Motor neuron (in vitro differentiated cells): ENCODE data around the gene SIRT2. TPM values are rescaled to one million over a fixed set of nuclear protein-coding genes. Genes with fewer than 3 reads are reported as not detected.

Experiments
- ATAC-seq, 8 experiments: fragments of 200-7000 bp; cut with Tn5 transposase; replicated peaks in 6 of 8; 2 replicates each; pipeline ENCODE4 v1.8.0; 2021; ENCODE audit warnings: mild to moderate bottlenecking in 8 of 8, moderate library complexity in 8 of 8
- H3K27ac ChIP-seq, 2 donors: fragments of 250-450 bp; sonication (Bioruptor Pico); 2 replicates each; pipeline ENCODE4 v1.9.0; 2021; ENCODE audit warnings: antibody characterized with exemption in 2 of 2, mild to moderate bottlenecking in 2 of 2, moderate library complexity in 1 of 2
- H3K4me1 ChIP-seq, 2 donors: fragments of 250-450 bp; sonication (Bioruptor Pico); replicated peaks in 1 of 2; 2 replicates each; pipeline ENCODE4 v1.6.1; 2021; ENCODE audit warnings: antibody characterized with exemption in 2 of 2, mild to moderate bottlenecking in 2 of 2, moderate library complexity in 1 of 2
- H3K4me3 ChIP-seq, 5 donors: fragments of 250-450 bp; sonication (Bioruptor Pico); 2 replicates each; pipeline ENCODE4 v1.9.0; 2021; ENCODE audit warnings: antibody characterized with exemption in 5 of 5, mild to moderate bottlenecking in 5 of 5, moderate library complexity in 4 of 5
- WGBS, 10 experiments: fragments of 450-650 bp; shearing (Covaris generic); methylation state at CpG; one replicate each; pipeline ENCODE4 v1.0.0; 2022; 5-methylcytosine and 5-hydroxymethylcytosine counted together
- in situ Hi-C, 9 experiments: fragments of 400-800 bp; cut with MboI; loops; one replicate each; pipeline ENCODE4 v1.15.0; 2021; ENCODE audit warnings: low sequenced_read_pairs in 9 of 9, low pct_unique_long_range_greater_than_20kb in 2 of 9; ENCODE audit not compliant: unreplicated experiment in 9 of 9
- total RNA-seq, 8 experiments: library from RNA; unstranded; fragments of 300-600 nt; gene quantifications; 2 replicates each; pipeline versions ENCODE4 v1.2.3 to v1.2.4, GENCODE V29; 2022

The SIRT2 gene
- total RNA-seq, 8 experiments from 2014 or later: 22.8 to 66.0 (median 38.1) TPM

DNA sequence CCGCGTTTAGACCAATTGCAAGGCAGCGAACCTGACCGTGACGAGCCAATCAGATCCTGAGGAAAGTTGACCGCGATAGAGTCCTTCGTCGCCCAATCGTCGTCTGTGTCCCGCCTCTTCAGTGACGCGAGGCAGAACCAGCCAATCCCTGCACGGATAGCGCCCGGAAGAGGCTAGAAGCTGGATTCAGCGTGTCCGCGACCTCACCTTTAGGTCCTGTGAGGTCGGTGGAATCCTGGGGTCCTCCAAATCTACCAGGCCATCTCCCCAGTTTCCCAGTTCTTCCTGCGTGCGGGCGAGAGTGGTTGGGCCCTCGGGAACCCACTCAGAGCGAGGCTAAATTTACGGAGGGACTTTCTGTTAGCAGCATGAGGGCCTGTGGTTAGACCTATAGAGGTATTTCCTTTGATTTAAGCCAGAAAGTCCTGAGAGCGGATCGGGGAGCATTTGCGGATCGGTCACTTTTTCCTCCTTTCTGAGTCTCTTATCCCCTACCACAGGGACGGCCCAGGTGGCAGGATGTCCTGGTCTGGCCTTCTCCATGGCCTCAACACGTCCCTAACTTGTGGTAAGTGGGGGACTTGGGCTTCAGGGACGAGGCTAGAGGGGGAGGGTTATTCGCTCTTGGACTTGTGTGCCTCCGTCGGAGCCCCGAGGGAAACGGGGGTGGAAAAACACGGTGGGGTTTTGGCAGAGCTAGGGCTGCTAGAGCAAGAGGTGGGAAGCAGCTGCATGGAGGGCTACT is 31.5 kb upstream of the SIRT2 start, which contains the start of gene MRPS12:
MRPS12 (plus strand) TSS at position 169 of the 745 bp plus-strand sequence; CDS start at position 520, 351 bp downstream.
- WGBS, 10 experiments: 0 to 20% (median 0%) methylated on average over 1 to 21 of the region's 40 CpGs; no CpG with 5 or more reads in 3 of the 10 experiments
- Histone ChIP-seq H3K27ac (peak within 1 kb of the TSS; percentile 95 to 97), H3K4me1 (peaks cover 2 to 7% of the 10 kb centered on the region in 2 donors), H3K4me3 (peak within 1 kb of the TSS; percentile 51 to 80 (median 64))
- ATAC-seq: peak; percentile 96 to 98 (median 97)
- in situ Hi-C loops: loop anchor here in 1 of 9 experiments (25.0 kb wide), 1 partner anchor 519 kb away; the partner anchor contains the start of gene FAM98C

DNA sequence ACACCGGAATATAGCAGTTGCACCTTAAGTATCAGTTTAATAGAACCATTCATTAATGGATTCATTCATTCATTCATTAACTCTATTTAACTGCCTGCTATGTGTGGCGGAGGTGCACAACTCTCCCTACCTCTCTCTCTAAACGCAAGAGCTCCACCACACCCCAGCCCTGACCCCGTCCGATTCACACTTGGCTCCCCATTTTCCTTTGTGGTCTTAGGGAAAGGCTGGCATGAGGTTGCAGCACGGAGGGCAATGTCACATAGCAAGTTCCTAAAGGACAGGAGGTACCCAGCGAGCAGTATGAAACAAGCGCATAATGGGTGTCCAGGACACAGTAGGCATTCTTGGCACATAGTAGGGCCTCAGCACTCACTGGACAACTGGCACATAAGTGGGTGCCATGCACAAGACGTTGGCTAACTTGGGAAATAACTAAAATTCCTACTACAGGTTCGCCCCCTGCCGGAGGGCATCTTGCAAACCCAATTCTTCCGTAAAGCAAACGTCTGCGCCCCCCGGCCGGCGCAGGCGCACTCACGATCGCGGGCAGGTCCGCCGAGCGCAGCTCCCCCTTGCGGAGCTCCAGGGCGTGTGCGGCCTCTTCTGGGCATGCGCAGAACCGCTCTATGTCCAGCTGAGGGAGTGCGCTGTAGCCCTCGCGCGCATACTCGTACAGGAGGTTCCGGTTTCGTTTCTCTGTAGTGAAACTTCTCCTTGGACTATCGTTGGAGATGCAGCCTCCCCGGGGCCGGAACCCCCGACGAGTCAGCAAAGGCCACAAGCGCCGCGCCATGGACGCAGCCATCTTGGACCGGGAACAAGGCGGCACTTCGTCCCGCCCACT is 30.7 kb upstream of the SIRT2 start, which contains the start of gene SARS2:
SARS2 (minus strand) TSS at position 835 of the 847 bp plus-strand sequence; CDS start at position 808, 27 bp downstream.
- ATAC-seq: peak; percentile 57 to 82 (median 75)
- Histone ChIP-seq H3K4me1 (peaks cover 2 to 7% of the 10 kb centered on the region in 2 donors), H3K4me3 (peak within 1 kb of the TSS; percentile 51 to 80 (median 64)), H3K27ac (peak within 1 kb of the TSS; percentile 95 to 97)
- 0 to 24% (median 11%) methylated on average over 1 to 18 of the region's 49 CpGs for WGBS, 10 experiments
- in situ Hi-C loops: loop anchor here in 1 of 9 experiments (25.0 kb wide), 1 partner anchor 518 kb away; the partner anchor contains the start of gene FAM98C

- Histone ChIP-seq H3K4me3 (no peak overlapping the region), H3K4me1 (peaks cover 2 to 7% of the 10 kb centered on the region in 2 donors), H3K27ac (no peak overlapping the region)
- ATAC-seq: no peak
- in situ Hi-C loops: loop anchor here in 1 of 9 experiments (25.0 kb wide), 1 partner anchor 516 kb away; the partner anchor contains the start of gene FAM98C
- 17 to 100% (median 83%) methylated on average over 1 to 4 of the region's 4 CpGs; no CpG with 5 or more reads in 2 of the 10 experiments for WGBS, 10 experiments
These were observed 29.1 kb upstream of the SIRT2 start for GRCh38 chr19:38928391-38929001.

- 90 to 100% (median 100%) methylated on average over 1 to 3 of the region's 7 CpGs; no CpG with 5 or more reads in 4 of the 10 experiments for WGBS, 10 experiments
- in situ Hi-C loops: loop anchor here in 3 of 9 experiments (25.0 kb wide), 1 partner anchor 512 kb away; the partner anchor contains the start of gene FAM98C (in 3 of the 3)
- H3K4me1 ChIP-seq: no peaks in the 10 kb centered on the region
- H3K27ac ChIP-seq: no peak overlapping the region
- H3K4me3 ChIP-seq: no peak overlapping the region
- ATAC-seq: no peak
These were observed 25.0 kb upstream of the SIRT2 start for GRCh38 chr19:38924388-38924787.

DNA sequence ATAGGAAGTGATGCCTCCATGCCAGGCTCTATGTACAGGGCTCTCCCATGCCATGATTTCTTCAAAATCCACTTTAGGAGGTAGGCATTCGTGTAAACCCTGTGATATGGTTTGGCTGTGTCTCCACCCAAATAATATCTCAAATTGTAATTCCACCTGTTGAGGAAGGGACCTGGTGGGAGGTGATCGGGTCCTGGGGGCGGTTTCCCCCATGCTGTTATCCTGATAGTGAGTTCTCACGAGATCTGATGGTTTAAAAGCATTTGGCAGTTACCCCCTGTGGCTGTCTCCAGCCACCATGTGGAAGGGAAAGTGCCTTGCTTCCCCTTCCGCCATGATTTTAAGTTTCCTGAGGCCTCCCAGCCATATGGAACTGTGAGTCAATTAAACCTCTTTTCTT is 23.1 kb upstream of the SIRT2 start:
- in situ Hi-C loops: loop anchor here in 3 of 9 experiments (25.0 kb wide), 1 partner anchor 510 kb away; the partner anchor contains the start of gene FAM98C (in 3 of the 3)
- 93 to 100% (median 100%) methylated on average over 1 to 5 of the region's 5 CpGs; no CpG with 5 or more reads in 2 of the 10 experiments for WGBS, 10 experiments
- H3K27ac ChIP-seq: no peak overlapping the region
- ATAC-seq: no peak
- H3K4me3 ChIP-seq: no peak overlapping the region
- no peaks in the 10 kb centered on the region for H3K4me1 ChIP-seq

DNA sequence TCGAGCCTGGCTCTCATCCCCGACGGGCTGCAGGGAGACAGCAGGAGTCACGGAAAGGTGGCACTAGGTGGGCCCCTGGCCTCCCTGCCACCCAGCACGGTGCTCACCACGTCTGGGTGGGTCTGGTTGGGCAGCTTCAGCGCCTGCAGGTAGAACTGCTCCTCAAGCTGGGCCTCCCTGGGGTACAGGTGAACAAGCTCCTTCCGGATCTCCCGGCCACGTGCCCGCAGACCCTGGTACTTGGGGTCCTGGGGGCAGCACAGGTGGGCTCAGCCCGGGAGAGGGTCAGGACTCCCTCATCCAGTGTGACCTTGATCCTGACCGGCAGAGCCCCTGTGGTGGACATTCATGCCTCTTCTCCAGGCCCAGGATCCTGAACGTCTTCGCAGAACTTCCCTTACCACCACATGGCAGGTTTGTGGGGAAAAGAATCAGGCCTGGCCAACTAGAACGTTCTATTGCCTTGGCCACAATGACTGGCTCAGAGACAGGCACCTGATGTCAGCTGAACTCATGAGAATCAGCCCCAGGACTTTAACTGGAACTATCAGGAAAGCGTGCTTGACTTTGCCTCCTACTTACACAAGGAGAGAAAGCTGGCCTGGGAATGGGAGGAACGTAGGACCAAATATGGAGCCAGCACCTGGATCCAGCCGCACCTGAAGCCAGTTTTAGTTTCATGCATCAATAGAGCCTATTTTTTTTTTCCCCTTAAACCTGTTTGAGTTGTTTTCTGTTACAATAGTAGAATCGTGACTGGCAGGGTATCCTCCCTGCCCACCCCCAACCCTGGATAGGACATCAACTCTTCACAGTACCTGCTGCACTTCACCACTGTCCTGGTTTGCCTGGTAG is 22.2 kb upstream of the SIRT2 start:
- in situ Hi-C loops: loop anchor here in 3 of 9 experiments (25.0 kb wide), 1 partner anchor 509 kb away; the partner anchor contains the start of gene FAM98C (in 3 of the 3)
- 60 to 100% (median 86%) methylated on average over 1 to 10 of the region's 20 CpGs; no CpG with 5 or more reads in 3 of the 10 experiments for WGBS, 10 experiments
- no peak for ATAC-seq
- H3K27ac ChIP-seq: no peak overlapping the region
- no peak overlapping the region for H3K4me3 ChIP-seq
- no peaks in the 10 kb centered on the region for H3K4me1 ChIP-seq

DNA sequence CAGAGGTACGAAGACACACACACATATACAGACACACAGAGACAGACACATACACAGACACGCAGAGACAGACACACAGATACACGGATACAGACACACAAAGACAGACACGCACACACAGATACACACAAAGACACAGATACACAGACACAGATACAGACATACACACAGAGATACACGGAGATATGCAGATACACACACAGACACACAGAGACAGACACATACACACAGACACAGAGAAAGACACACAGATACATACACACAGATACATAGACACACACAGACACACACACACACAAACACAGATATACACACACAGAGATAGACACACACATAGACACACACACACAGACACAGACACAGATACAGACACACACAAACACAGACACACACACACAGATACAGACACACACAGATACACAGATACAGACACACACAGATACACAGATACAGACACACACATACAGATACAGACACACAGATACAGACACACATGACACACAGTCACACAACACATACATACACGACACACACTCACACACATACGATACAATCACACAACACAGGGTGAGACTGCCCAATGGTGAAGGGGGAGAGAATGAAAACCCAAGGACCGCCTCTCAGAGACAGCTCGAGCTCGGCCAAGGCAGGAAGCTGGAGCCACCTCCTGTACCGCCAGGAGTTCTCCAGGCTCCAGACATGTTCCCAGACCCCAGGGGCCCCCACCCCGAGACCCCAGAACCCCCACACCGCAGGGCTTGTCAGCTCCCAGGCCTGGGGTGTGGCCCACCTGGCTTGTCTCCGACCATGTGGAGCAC is 21.4 kb upstream of the SIRT2 start:
- Histone ChIP-seq H3K27ac (no peak overlapping the region), H3K4me1 (no peaks in the 10 kb centered on the region), H3K4me3 (no peak overlapping the region)
- in situ Hi-C loops: loop anchor here in 3 of 9 experiments (25.0 kb wide), 1 partner anchor 509 kb away; the partner anchor contains the start of gene FAM98C (in 3 of the 3)
- ATAC-seq: peak in 1 of 8 experiments; percentile 6
- 45 to 100% (median 89%) methylated on average over 1 to 5 of the region's 14 CpGs; no CpG with 5 or more reads in 5 of the 10 experiments for WGBS, 10 experiments

DNA sequence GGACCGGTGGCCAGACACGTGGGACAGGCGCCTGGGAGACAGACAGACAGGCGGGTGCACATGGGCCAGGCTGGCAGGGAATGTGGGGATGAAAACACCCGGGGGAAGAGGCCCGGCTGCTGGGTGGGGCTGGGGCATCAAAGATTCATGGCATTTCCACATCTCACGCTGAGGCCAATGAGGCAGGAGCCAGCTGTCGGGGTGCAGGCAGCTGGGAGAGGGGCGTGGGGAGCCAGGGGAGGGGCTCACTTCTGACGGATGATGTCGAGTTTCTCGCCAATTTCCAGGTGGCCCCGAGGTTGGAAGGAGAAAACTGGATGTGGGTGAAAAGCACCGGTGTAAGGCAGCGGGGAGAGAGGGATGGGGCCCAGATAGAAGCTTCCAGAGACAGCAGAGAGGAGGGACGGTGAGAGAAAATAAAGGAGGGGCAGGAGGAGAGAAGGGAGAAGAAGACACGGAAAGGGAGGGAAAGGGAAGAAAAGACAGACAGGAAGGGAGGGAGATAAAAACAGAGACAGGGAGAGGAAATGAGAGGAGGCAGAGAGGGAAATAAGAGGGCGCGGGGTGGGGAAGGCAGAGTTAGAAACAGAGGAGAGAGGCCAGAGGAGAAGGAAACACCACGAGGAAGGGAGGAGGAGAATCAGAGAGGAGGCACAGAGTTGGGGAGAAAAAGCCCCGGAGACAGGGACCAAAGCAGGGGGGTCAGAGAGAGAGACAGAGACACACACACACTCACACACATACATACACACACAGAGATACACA is 20.6 kb upstream of the SIRT2 start:
- Histone ChIP-seq H3K4me3 (no peak overlapping the region), H3K4me1 (no peaks in the 10 kb centered on the region), H3K27ac (no peak overlapping the region)
- peak in 4 of 8 experiments; percentile 11 to 54 (median 19) for ATAC-seq
- 40 to 86% (median 66%) methylated on average over 1 to 10 of the region's 21 CpGs; no CpG with 5 or more reads in 1 of the 10 experiments for WGBS, 10 experiments
- in situ Hi-C loops: loop anchor here in 3 of 9 experiments (25.0 kb wide), 1 partner anchor 508 kb away; the partner anchor contains the start of gene FAM98C (in 3 of the 3)

GRCh38 chr19:38918526-38918925 is 19.1 kb upstream of the SIRT2 start:
- ATAC-seq: no peak
- Histone ChIP-seq H3K4me3 (no peak overlapping the region), H3K27ac (no peak overlapping the region), H3K4me1 (no peaks in the 10 kb centered on the region)
- 33 to 93% (median 40%) methylated on average over 1 to 7 of the region's 10 CpGs; no CpG with 5 or more reads in 7 of the 10 experiments for WGBS, 10 experiments
- in situ Hi-C loops: loop anchor here in 3 of 9 experiments (25.0 kb wide), 1 partner anchor 506 kb away; the partner anchor contains the start of gene FAM98C (in 3 of the 3)

DNA sequence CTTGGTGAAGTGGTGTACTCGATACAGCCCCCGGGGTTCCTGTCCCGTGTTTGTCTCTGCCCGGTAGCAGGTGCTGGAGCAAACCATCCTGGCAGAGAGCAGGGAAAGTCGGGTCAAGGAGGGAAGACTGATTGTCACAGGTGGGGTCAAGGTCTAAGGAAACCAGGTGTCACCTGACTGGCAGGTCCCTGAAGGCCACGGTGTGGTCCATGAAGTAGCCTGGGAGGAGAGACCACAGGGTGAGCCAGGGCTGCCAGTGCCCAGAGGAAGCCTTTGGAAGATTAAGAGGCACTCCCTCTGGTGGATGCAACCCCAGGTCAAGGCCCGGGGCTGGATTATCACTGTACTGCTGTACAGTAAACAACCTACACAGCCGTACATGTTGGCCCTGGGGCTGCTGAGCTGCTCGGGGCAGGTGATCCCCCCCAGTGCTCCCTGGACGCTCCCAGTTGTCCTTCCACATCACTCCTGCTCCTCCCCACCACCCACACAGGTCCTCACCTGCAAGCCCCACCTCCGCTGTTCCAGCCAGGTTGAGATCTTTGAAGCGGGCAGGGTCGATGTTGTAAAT is 18.6 kb upstream of the SIRT2 start:
- in situ Hi-C loops: loop anchor here in 3 of 9 experiments (25.0 kb wide), 1 partner anchor 506 kb away; the partner anchor contains the start of gene FAM98C (in 3 of the 3)
- WGBS, 10 experiments: 76 to 100% (median 92%) methylated on average over 1 to 3 of the region's 13 CpGs; no CpG with 5 or more reads in 6 of the 10 experiments
- ATAC-seq: peak in 6 of 8 experiments; percentile 22 to 75 (median 32)
- Histone ChIP-seq H3K27ac (no peak overlapping the region), H3K4me1 (no peaks in the 10 kb centered on the region), H3K4me3 (no peak overlapping the region)
